H4 (cell line): ENCODE measurements around the gene B3GNT9. TPM values are rescaled to one million over a fixed set of nuclear protein-coding genes. Genes with fewer than 3 reads are reported as not detected.

Source experiments
- DNase-seq: peaks from one replicate; pipeline ENCODE4 v3.0.0-alpha.2; 2015; ENCODE audit warnings: low spot score
- total RNA-seq: library from RNA; depleted of rRNA; stranded (reverse); fragments of >200 nt; shearing (Covaris generic); gene quantifications from 2 replicates; pipeline ENCODE4 v1.2.3, GENCODE V29; 2014; rRNA removed

The B3GNT9 gene
- total RNA-seq = 21.2 and 21.6 TPM in 2 replicates

- DNase-seq = peak; percentile 54
These were observed at the start of gene B3GNT9 for GRCh38 chr16:67150833-67151396. Gene B3GNT9 (minus strand): TSS chr16:67150998. CDS start chr16:67150485, 513 bp downstream.

GRCh38 chr16:67200491-67200890 lies 49.7 kb upstream of the B3GNT9 start:
- DNase-seq = no peak

GRCh38 chr16:67199808-67200198 lies 49.0 kb upstream of the B3GNT9 start:
- DNase-seq = no peak

GRCh38 chr16:67199011-67199807 lies 48.4 kb upstream of the B3GNT9 start, which contains the start of gene ELMO3:
Gene ELMO3 (plus strand): TSS chr16:67199131. CDS start chr16:67199327, 196 bp downstream.
- no peak for DNase-seq

GRCh38 chr16:67198238-67198734 lies 47.5 kb upstream of the B3GNT9 start:
- DNase-seq = no peak

GRCh38 chr16:67197704-67198103 lies 46.9 kb upstream of the B3GNT9 start:
- no peak for DNase-seq

GRCh38 chr16:67196881-67197280 lies 46.1 kb upstream of the B3GNT9 start:
- DNase-seq = no peak

GRCh38 chr16:67195676-67196075 lies 44.9 kb upstream of the B3GNT9 start:
- no peak for DNase-seq

- no peak for DNase-seq
These were observed 43.5 kb upstream of the B3GNT9 start for GRCh38 chr16:67194260-67194659.

GRCh38 chr16:67193536-67193935 lies 42.7 kb upstream of the B3GNT9 start:
- DNase-seq = no peak

GRCh38 chr16:67192781-67193361 lies 42.1 kb upstream of the B3GNT9 start:
- DNase-seq = no peak

- DNase-seq = peak; percentile 93
These were observed 41.3 kb upstream of the B3GNT9 start, which contains the start of gene E2F4 for GRCh38 chr16:67191995-67192681. Gene E2F4 (plus strand): TSS chr16:67192155. CDS start chr16:67192228, 73 bp downstream.

- no peak for DNase-seq
These were observed 40.7 kb upstream of the B3GNT9 start for GRCh38 chr16:67191411-67191994.

- no peak for DNase-seq
These were observed 39.9 kb upstream of the B3GNT9 start for GRCh38 chr16:67190448-67191399.

- no peak for DNase-seq
These were observed 39.2 kb upstream of the B3GNT9 start, which contains the start of gene EXOC3L1 for GRCh38 chr16:67190041-67190440. Gene EXOC3L1 (minus strand): TSS chr16:67190136. CDS start chr16:67189676, 460 bp downstream.

- DNase-seq = no peak
These were observed 38.0 kb upstream of the B3GNT9 start for GRCh38 chr16:67188798-67189197.

GRCh38 chr16:67188323-67188722 lies 37.5 kb upstream of the B3GNT9 start:
- DNase-seq = no peak

GRCh38 chr16:67187175-67187890 lies 36.5 kb upstream of the B3GNT9 start:
- no peak for DNase-seq

- DNase-seq = no peak
These were observed 35.8 kb upstream of the B3GNT9 start for GRCh38 chr16:67186550-67186950.
